NCI-H187 (cell line): ENCODE data around the gene FGFR2.
"Not testable (repeated sequence)": the region's sequence is repeated elsewhere in the genome, so short reads cannot be mapped to it uniquely, and the experiment has no call there.

Experiments
- DNase-seq, 2 experiments: peaks; one replicate each; lab custom pipeline; 2025; lab: John Stamatoyannopoulos, UW

The FGFR2 gene

GRCh38 chr10:121524157-121524817 lies 74.0 kb downstream of the FGFR2 start:
- DNase-seq, result no peak

GRCh38 chr10:121522831-121523230 lies 75.4 kb downstream of the FGFR2 start:
- DNase-seq, result no peak

GRCh38 chr10:121521794-121522556 lies 76.3 kb downstream of the FGFR2 start:
- no peak for DNase-seq

- not testable (repeated sequence) for DNase-seq
Observed at GRCh38 chr10:121520526-121520925, 77.7 kb downstream of the FGFR2 start.

- DNase-seq, result no peak
Observed at GRCh38 chr10:121519901-121520493, 78.2 kb downstream of the FGFR2 start.

- no peak for DNase-seq
Observed at GRCh38 chr10:121519411-121519810, 78.8 kb downstream of the FGFR2 start.

- no peak for DNase-seq
Observed at GRCh38 chr10:121518333-121518732, 79.9 kb downstream of the FGFR2 start.

- DNase-seq, result no peak
Observed at GRCh38 chr10:121516093-121516865, 82.0 kb downstream of the FGFR2 start.

GRCh38 chr10:121514141-121514865 lies 83.9 kb downstream of the FGFR2 start:
- no peak for DNase-seq

- no peak for DNase-seq
Observed at GRCh38 chr10:121511943-121512342, 86.3 kb downstream of the FGFR2 start.

- no peak for DNase-seq
Observed at GRCh38 chr10:121511460-121511859, 86.8 kb downstream of the FGFR2 start.

- DNase-seq, result no peak
Observed at GRCh38 chr10:121510201-121510771, 88.0 kb downstream of the FGFR2 start.

- no peak for DNase-seq
Observed at GRCh38 chr10:121509796-121510195, 88.4 kb downstream of the FGFR2 start.

- DNase-seq, result no peak
Observed at GRCh38 chr10:121509112-121509511, 89.1 kb downstream of the FGFR2 start.

GRCh38 chr10:121503587-121504051 lies 94.6 kb downstream of the FGFR2 start:
- DNase-seq, result no peak

GRCh38 chr10:121501796-121502195 lies 96.4 kb downstream of the FGFR2 start:
- DNase-seq, result no peak

- DNase-seq, result no peak
Observed at GRCh38 chr10:121500701-121501332, 97.4 kb downstream of the FGFR2 start.

GRCh38 chr10:121497513-121498470 lies 100.5 kb downstream of the FGFR2 start:
- no peak for DNase-seq

- DNase-seq, result no peak
Observed at GRCh38 chr10:121495719-121496118, 102.5 kb downstream of the FGFR2 start.

- DNase-seq, result no peak
Observed at GRCh38 chr10:121494296-121494695, 103.9 kb downstream of the FGFR2 start.
